ENCODE measurements around the gene LRFN3. TPM values are rescaled to one million over a fixed set of nuclear protein-coding genes. Genes with fewer than 3 reads are reported as not detected.

Gene LRFN3
- total and polyA plus RNA-seq, 10 of the 15 experiments (the other 5 are each of a cell fraction or from before 2014, with no cell fraction given), result 0.02 to 7.3 (median 2.0) TPM; not detected in 1

DNA sequence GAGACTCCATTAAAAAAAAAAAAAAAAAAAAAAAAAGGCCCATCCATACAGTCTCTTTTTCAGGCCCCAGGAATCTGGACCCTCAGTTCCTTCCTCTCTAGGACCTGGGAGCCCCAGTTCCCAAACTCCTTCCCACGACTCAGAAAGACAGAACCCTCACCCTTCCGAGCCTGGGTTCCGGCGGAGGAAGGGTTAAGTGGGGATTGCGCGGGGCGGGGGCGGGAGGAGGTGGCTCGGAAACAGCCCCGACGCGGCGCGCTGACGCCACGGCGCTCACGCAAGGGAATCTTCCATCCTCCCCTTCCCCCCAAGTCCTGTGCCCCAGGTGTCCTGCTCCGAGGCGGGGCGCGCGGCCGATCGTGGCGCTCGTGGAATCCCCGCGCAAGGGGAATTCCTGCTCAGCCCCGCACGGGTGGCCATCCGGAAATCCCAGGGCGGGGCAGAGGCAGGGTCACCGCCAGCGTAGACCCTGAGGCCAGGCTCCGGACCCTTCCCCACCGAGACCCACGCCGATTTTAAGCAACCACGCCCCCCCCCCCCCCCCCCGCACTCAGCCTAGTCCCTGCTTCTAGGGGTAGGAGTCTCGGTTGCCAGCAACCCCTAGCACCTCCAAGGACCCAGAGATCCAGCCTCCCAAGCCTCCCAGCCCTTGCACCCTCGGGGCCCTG lies 36.5 kb upstream of the LRFN3 start (continued):
- no peak for TF ChIP-seq IRF5 (IDR thresholded peaks at IDR 0.05; ENCODE audit: borderline replicate concordance)
- no peak for TF ChIP-seq SPI1 (IDR thresholded peaks at IDR 0.05; ENCODE audit: borderline replicate concordance, insufficient read depth, low read depth, low read length)
- peak; percentile 20; the same call in 1 of the 2 replicates for TF ChIP-seq CBFB (IDR thresholded peaks at IDR 0.05; ENCODE audit: low read depth)
- no peak for TF ChIP-seq SMC3 (IDR thresholded peaks at IDR 0.05; ENCODE audit: borderline replicate concordance, low read length)
- peak; percentile 86 for TF ChIP-seq BCL3 (IDR thresholded peaks at IDR 0.05; ENCODE audit: borderline replicate concordance, insufficient read depth, low read depth, low read length, poor library complexity, severe bottlenecking)
- TF ChIP-seq, protein P1, sequence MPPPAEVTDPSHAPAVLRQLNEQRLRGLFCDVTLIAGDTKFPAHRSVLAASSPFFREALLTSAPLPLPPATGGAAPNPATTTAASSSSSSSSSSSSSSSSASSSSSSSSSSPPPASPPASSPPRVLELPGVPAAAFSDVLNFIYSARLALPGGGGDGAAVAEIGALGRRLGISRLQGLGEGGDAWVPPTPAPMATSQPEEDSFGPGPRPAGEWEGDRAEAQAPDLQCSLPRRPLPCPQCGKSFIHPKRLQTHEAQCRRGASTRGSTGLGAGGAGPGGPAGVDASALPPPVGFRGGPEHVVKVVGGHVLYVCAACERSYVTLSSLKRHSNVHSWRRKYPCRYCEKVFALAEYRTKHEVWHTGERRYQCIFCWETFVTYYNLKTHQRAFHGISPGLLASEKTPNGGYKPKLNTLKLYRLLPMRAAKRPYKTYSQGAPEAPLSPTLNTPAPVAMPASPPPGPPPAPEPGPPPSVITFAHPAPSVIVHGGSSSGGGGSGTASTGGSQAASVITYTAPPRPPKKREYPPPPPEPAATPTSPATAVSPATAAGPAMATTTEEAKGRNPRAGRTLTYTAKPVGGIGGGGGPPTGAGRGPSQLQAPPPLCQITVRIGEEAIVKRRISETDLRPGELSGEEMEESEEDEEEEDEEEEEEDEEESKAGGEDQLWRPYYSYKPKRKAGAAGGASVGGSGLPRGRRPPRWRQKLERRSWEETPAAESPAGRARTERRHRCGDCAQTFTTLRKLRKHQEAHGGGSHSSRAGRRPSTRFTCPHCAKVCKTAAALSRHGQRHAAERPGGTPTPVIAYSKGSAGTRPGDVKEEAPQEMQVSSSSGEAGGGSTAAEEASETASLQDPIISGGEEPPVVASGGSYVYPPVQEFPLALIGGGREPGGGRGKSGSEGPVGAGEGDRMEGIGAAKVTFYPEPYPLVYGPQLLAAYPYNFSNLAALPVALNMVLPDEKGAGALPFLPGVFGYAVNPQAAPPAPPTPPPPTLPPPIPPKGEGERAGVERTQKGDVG (CRISPR knock-in tag; IDR thresholded peaks at IDR 0.05), result no peak
- TF ChIP-seq ZNF274 (IDR thresholded peaks at IDR 0.05; ENCODE audit: insufficient read depth, insufficient read length), result no peak
- TF ChIP-seq, protein P2, sequence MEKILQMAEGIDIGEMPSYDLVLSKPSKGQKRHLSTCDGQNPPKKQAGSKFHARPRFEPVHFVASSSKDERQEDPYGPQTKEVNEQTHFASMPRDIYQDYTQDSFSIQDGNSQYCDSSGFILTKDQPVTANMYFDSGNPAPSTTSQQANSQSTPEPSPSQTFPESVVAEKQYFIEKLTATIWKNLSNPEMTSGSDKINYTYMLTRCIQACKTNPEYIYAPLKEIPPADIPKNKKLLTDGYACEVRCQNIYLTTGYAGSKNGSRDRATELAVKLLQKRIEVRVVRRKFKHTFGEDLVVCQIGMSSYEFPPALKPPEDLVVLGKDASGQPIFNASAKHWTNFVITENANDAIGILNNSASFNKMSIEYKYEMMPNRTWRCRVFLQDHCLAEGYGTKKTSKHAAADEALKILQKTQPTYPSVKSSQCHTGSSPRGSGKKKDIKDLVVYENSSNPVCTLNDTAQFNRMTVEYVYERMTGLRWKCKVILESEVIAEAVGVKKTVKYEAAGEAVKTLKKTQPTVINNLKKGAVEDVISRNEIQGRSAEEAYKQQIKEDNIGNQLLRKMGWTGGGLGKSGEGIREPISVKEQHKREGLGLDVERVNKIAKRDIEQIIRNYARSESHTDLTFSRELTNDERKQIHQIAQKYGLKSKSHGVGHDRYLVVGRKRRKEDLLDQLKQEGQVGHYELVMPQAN (conservative IDR thresholded peaks at IDR 0.05), result no peak; the same call in none of the 2 replicates
- TF ChIP-seq, protein P3, sequence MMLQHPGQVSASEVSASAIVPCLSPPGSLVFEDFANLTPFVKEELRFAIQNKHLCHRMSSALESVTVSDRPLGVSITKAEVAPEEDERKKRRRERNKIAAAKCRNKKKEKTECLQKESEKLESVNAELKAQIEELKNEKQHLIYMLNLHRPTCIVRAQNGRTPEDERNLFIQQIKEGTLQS (IDR thresholded peaks at IDR 0.05; ENCODE audit: borderline replicate concordance, extremely low read depth, low read depth, low read length), result no peak
- no peak for TF ChIP-seq HDAC6 (IDR thresholded peaks at IDR 0.05; ENCODE audit: unreplicated experiment)
- TF ChIP-seq BRCA1 (IDR thresholded peaks at IDR 0.05; ENCODE audit: low read depth, low read length), result no peak
- TF ChIP-seq TCF12 (IDR thresholded peaks at IDR 0.05; ENCODE audit: low read depth, low read length), result peak; percentile 96
- TF ChIP-seq GATAD2B (conservative IDR thresholded peaks at IDR 0.05; ENCODE audit: low read depth), result peak; percentile 78
- TF ChIP-seq SRF (IDR thresholded peaks at IDR 0.05; ENCODE audit: low read depth in 2 of 2, low read length in 2 of 2), result 0 out of 4 replicates have a peak, but pooled peaks of 1 of the 2 experiments have one; percentile 29
- no peak for TF ChIP-seq SUPT20H (IDR thresholded peaks at IDR 0.05; ENCODE audit: borderline replicate concordance, control insufficient read depth, low read depth, low read length)
- peak; percentile 98 for TF ChIP-seq RELA (IDR thresholded peaks at IDR 0.05; ENCODE audit: borderline replicate concordance, partially characterized antibody)
- no peak for TF ChIP-seq CHD4 (IDR thresholded peaks at IDR 0.05)
- no peak for TF ChIP-seq ASH2L (IDR thresholded peaks at IDR 0.05; ENCODE audit: borderline replicate concordance, low read depth)
- no peak for TF ChIP-seq KDM1A (IDR thresholded peaks at IDR 0.05; ENCODE audit: borderline replicate concordance)
- TF ChIP-seq SREBF1 (IDR thresholded peaks at IDR 0.05; ENCODE audit: low read length), result no peak
- no peak for TF ChIP-seq RCOR1 (conservative IDR thresholded peaks at IDR 0.05; ENCODE audit: low read depth, low read length)
- TF ChIP-seq SMAD1 (IDR thresholded peaks at IDR 0.05; ENCODE audit: low read depth, partially characterized antibody), result no peak

Measured in GM12878 (cell line).